NCI-H526 (cell line): ENCODE data around the gene BCAP29.

Experiments used
- DNase-seq, 2 experiments: peaks; one replicate each; lab custom pipeline; 2025; lab: John Stamatoyannopoulos, UW

BCAP29 gene

GRCh38 chr7:107581387-107582013 lies 1.5 kb downstream of the BCAP29 start:
- DNase-seq = no peak

DNA sequence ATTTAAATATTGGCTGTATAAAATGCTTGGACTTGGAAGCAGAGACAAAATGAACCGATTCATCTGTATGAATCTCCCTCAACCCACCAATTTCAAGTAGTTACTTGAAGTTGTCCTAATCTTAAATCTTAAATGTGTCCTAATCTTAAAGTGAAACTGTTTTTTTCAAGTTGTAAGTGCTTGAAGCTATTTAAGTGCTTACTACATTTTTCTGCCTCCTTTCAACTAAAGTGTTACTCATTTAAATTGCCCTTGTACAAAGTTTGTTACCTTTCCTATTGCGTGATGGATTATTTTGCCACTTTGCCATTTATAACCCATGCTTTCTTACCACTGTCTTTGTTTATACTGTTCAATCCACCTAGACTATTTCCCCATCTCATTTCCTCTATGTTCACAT lies 2.8 kb downstream of the BCAP29 start:
- DNase-seq = no peak

GRCh38 chr7:107584716-107585115 lies 4.7 kb downstream of the BCAP29 start:
- DNase-seq = no peak

GRCh38 chr7:107588529-107589130 lies 8.6 kb downstream of the BCAP29 start:
- no peak for DNase-seq

- no peak for DNase-seq
These were observed 11.4 kb downstream of the BCAP29 start for GRCh38 chr7:107591421-107591820.

- DNase-seq = no peak
These were observed 12.4 kb downstream of the BCAP29 start for GRCh38 chr7:107592361-107593024.

DNA sequence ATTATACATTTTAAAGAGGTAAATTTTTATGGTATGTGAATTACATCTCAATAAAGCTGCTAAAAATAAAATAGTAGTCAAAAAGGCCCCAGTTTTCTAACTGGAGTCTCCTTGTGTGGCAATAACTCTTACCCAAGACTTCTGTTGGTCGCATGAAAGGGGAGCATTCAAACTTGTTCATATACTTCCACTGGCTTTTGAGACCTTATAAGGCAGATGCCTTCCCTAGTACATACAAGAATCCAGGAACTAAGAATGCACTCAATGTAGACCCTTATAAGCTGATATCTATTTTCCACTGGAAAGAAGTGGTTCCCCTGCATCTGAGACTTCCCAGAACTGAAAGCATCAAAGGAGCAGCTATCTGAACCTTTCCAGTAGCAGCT lies 13.0 kb downstream of the BCAP29 start:
- DNase-seq = no peak

- DNase-seq = no peak
These were observed 15.1 kb downstream of the BCAP29 start for GRCh38 chr7:107594961-107595737.

- DNase-seq = no peak
These were observed 17.0 kb downstream of the BCAP29 start for GRCh38 chr7:107596881-107597581.

GRCh38 chr7:107597582-107597916 lies 17.5 kb downstream of the BCAP29 start:
- no peak for DNase-seq

DNA sequence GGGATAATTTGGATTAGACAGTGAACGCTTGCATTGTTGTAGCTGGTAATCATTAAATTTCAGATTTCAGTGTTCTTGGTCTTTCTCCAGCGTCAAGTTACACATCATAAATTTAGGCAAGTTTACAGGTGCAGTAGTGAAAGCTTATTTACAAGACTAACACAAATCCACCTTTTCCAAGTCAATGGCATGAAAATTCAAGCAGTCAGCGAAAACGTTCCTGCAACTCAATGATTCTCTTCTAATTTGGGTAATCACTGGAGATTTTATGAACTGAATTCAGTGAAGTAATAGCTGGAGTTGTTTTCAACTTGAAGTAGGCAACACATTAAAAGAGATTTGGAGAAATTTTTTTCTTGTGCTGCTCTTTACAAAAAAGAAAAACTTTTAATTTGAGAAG lies 17.9 kb downstream of the BCAP29 start:
- DNase-seq = no peak

DNA sequence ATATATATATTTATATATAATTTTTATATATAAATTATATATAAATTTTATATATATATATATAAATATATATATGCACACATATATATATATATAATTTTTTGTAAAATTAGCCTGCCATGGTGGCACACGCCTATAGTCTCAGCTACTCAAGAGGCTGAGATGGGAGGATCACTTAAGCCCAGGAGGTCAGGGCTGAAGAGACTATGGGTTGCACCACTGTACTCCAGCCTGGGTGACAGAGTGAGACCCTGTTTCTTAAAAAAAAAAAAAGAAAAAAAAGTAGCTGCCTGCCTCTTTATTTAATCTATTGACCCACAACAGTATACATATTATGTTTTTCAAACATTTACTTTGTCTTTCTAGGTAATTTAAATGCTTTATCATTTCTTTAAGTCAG lies 19.2 kb downstream of the BCAP29 start:
- no peak for DNase-seq

GRCh38 chr7:107600816-107601215 lies 20.8 kb downstream of the BCAP29 start:
- no peak for DNase-seq

- DNase-seq = no peak
These were observed 25.3 kb downstream of the BCAP29 start for GRCh38 chr7:107605218-107605815.

GRCh38 chr7:107606303-107606702 lies 26.3 kb downstream of the BCAP29 start:
- no peak for DNase-seq

- DNase-seq = no peak
These were observed 29.8 kb downstream of the BCAP29 start for GRCh38 chr7:107609811-107610261.

DNA sequence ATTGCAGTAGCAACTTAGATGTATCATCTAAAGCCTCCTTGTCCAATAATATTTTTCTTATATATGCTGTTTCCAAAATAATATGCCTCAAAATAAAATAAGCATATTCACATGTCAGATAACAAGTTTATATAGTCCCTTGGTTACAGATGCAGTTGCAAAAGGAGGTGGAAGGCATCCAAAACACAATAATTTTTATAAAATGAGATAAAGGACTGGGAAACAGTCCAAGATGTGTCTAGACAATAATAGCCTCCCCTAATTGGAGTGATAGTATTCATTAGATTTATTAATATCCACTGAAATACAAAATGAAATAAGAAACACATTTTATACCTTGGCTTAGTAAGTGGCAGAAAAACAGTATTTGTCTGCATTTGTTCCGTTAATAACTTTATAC lies 30.3 kb downstream of the BCAP29 start:
- no peak for DNase-seq

- no peak for DNase-seq
These were observed 33.4 kb downstream of the BCAP29 start for GRCh38 chr7:107613439-107613838.

- no peak for DNase-seq
These were observed 33.9 kb downstream of the BCAP29 start for GRCh38 chr7:107613948-107614347.

- DNase-seq = peak; percentile 40 to 69
These were observed 34.4 kb downstream of the BCAP29 start for GRCh38 chr7:107614425-107614824.

DNA sequence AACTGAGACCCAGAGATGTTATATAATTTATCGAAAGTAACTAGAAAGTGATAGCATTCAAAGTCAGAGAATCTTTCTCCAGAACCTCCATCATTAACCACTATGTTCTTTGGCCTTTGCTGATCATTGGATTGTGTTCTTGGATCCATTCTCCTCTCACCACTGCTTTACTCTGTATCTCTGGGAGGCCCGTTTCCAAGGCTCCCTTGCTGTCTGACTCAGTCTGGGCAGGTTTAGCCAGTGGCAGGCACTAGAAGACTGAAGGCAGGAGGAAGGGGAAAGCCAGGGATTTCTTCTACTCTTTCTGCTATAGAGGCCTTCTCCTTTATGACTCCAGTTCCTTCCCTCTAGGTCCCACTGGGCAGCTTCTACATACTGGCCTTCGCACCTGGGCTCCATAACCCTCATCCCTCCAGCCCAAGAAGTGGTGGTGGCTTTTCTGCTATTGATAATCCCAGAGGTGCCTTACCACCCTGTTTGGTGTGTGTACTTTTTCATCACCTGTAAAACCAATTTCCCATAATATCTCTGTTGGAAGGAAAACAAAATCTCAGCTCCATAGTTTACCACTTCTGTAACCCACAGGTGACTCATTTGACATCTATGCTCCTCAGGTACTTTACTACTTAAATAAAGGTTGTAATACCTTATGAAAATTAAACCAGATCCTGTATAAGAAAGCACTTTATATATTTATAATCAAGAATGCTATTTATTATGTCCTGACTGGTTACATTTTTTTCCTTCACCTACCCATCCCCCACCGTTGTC lies 36.0 kb downstream of the BCAP29 start:
- DNase-seq = no peak
